ENCODE results near the gene AKT1S1. TPM values are rescaled to one million over a fixed set of nuclear protein-coding genes. Genes with fewer than 3 reads are reported as not detected.

AKT1S1 gene
- total and polyA plus RNA-seq, 2 of the 13 experiments (the other 11 are each of a cell fraction or from before 2014, with no cell fraction given): 13.5 to 27.8 TPM

GRCh38 chr19:49877020-49877878 is at the start of gene AKT1S1, which contains the start of gene TBC1D17 (continued):
- TF ChIP-seq ZNF737 (CRISPR knock-in tag; IDR thresholded peaks at IDR 0.05; ENCODE audit: borderline replicate concordance) (no peak), HNRNPL (IDR thresholded peaks at IDR 0.05; ENCODE audit: low read depth, low read length) (no peak), MIXL1 (CRISPR knock-in tag; IDR thresholded peaks at IDR 0.05) (no peak), HNRNPH1 (optimal IDR thresholded peaks at IDR 0.05; ENCODE audit: low read depth, low read length) (peak; percentile 35), TAF1 (CRISPR knock-in tag; IDR thresholded peaks at IDR 0.05) (peak; percentile 45; the same call in 1 of the 2 replicates), SMAD9 (CRISPR knock-in tag; IDR thresholded peaks at IDR 0.05) (no peak), ZNF512 (CRISPR knock-in tag; IDR thresholded peaks at IDR 0.05) (no peak), ADNP (CRISPR knock-in tag; IDR thresholded peaks at IDR 0.05) (no peak), AKNA (CRISPR knock-in tag; IDR thresholded peaks at IDR 0.05; ENCODE audit: borderline replicate concordance) (no peak), ZNF33A (CRISPR knock-in tag; IDR thresholded peaks at IDR 0.05; ENCODE audit: borderline replicate concordance) (0 out of 2 replicates have a peak, but pooled peaks have one; percentile 4), ZNF556 (CRISPR knock-in tag; IDR thresholded peaks at IDR 0.05; ENCODE audit: borderline replicate concordance) (no peak; the same call in 1 of the 2 replicates), ZNF274 (CRISPR knock-in tag; IDR thresholded peaks at IDR 0.05) (no peak), ZNF136 (CRISPR knock-in tag; IDR thresholded peaks at IDR 0.05; ENCODE audit: low read depth) (no peak), ZNF263 (CRISPR knock-in tag; IDR thresholded peaks at IDR 0.05) (0 out of 2 replicates have a peak, but pooled peaks have one; percentile 47), ARID2 (CRISPR knock-in tag; IDR thresholded peaks at IDR 0.05; ENCODE audit: borderline replicate concordance) (0 out of 2 replicates have a peak, but pooled peaks have one; percentile 11), TRIM24 (CRISPR knock-in tag; IDR thresholded peaks at IDR 0.05) (no peak), REPIN1 (CRISPR knock-in tag; IDR thresholded peaks at IDR 0.05; ENCODE audit: borderline replicate concordance, low read depth) (no peak; the same call in 1 of the 2 replicates), ZNF569 (CRISPR knock-in tag; IDR thresholded peaks at IDR 0.05; ENCODE audit: borderline replicate concordance) (peak; percentile 39; the same call in 1 of the 2 replicates)
- TF ChIP-seq, protein P1, sequence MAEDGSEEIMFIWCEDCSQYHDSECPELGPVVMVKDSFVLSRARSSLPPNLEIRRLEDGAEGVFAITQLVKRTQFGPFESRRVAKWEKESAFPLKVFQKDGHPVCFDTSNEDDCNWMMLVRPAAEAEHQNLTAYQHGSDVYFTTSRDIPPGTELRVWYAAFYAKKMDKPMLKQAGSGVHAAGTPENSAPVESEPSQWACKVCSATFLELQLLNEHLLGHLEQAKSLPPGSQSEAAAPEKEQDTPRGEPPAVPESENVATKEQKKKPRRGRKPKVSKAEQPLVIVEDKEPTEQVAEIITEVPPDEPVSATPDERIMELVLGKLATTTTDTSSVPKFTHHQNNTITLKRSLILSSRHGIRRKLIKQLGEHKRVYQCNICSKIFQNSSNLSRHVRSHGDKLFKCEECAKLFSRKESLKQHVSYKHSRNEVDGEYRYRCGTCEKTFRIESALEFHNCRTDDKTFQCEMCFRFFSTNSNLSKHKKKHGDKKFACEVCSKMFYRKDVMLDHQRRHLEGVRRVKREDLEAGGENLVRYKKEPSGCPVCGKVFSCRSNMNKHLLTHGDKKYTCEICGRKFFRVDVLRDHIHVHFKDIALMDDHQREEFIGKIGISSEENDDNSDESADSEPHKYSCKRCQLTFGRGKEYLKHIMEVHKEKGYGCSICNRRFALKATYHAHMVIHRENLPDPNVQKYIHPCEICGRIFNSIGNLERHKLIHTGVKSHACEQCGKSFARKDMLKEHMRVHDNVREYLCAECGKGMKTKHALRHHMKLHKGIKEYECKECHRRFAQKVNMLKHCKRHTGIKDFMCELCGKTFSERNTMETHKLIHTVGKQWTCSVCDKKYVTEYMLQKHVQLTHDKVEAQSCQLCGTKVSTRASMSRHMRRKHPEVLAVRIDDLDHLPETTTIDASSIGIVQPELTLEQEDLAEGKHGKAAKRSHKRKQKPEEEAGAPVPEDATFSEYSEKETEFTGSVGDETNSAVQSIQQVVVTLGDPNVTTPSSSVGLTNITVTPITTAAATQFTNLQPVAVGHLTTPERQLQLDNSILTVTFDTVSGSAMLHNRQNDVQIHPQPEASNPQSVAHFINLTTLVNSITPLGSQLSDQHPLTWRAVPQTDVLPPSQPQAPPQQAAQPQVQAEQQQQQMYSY (CRISPR knock-in tag; IDR thresholded peaks at IDR 0.05): no peak
